Stimulated activated CD4-positive, alpha-beta T cell treated with anti-CD3 and anti-CD28 coated beads, Interleukin-15, amount 100 ng/mL, for 24 hours (primary cell): Measurements from ENCODE around the gene HEXB.
A peak's percentile ranks its signal among the peaks of the same experiment; 100 is the strongest.
"Not testable (repeated sequence)": the region's sequence is repeated elsewhere in the genome, so short reads cannot be mapped to it uniquely, and the experiment has no call there.

Experiments
- DNase-seq: peaks from one replicate; pipeline ENCODE4 v3.0.0-alpha.2; 2020

Gene HEXB

GRCh38 chr5:74660140-74660539 is 24.9 kb upstream of the HEXB start:
- DNase-seq: no peak

- DNase-seq: no peak
These were observed 24.2 kb upstream of the HEXB start for GRCh38 chr5:74660873-74661272.

- no peak for DNase-seq
These were observed 20.5 kb upstream of the HEXB start for GRCh38 chr5:74664551-74664950.

DNA sequence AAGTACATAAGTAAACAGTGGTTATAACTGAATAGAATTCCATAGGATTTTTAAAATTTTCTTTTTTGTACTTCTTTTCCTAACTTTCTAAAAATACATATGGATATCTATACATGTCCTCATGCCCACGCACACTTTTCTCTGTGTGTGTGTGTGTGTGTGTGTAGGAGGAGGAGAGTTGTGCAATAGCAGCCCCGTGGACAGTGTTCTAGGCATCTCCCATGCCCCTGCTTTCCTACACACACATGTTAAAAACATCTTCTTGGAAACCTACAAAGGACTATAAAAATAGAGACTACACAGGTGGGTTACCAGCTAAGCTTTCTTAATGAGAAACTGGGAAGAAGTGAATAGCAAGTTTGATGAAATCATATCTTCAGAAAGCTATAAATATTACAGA is 19.8 kb upstream of the HEXB start:
- DNase-seq: no peak

- DNase-seq: no peak
These were observed 19.2 kb upstream of the HEXB start for GRCh38 chr5:74665816-74666215.

DNA sequence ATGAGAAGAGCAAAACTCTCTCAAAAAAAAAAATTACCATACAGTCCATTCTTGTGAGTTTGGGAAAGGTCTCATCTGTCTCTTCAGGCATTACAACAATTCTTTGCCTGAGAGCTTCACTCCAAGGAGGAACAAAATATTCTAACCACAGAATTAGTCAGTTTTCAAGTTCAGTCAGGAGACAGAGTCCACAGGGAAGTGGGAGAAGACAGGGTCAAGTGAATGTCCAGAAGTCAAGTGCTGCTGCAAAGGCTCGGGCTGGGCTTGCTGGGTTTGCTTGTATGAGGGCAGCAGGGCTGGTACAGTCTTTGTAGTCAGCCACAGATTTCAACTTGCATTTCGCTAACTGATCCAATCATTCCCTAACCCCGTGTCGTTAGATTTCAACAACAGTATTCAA is 17.6 kb upstream of the HEXB start:
- DNase-seq: no peak

- DNase-seq: no peak
These were observed 15.2 kb upstream of the HEXB start for GRCh38 chr5:74669821-74670220.

GRCh38 chr5:74670396-74671038 is 14.5 kb upstream of the HEXB start:
- DNase-seq: no peak

DNA sequence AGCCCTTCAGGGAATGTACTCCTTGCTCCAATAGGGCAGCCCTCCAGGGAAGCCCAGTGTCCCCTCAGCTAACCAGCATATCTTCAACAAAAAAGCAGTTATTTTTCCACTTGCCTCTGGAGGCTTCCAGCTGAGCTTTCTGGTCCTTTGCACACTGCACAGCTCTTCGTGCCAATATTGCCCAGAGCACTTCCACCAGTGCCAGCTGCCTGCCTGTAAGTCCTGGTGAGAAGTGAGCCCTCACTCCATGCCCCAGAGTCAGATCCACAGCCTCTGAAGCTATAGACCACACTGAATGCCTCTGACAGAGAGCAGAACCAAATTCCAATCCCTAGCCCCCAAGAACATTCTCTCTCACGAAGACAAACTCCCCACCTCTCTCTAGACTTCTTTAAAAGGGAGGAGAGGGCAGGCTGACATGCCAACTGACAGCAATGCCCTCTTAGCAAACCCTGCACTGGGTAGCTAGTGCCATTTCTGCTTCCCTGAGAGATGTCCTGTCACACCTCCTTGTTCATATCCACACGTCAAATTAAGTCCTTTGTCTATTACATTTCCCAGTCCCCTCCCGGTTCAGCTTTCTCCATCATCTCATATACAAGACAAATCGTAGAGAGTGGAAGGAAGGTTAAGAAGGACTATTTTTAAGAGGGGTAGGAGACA is 12.7 kb upstream of the HEXB start:
- no peak for DNase-seq

GRCh38 chr5:74673011-74673790 is 11.8 kb upstream of the HEXB start:
- DNase-seq: no peak

DNA sequence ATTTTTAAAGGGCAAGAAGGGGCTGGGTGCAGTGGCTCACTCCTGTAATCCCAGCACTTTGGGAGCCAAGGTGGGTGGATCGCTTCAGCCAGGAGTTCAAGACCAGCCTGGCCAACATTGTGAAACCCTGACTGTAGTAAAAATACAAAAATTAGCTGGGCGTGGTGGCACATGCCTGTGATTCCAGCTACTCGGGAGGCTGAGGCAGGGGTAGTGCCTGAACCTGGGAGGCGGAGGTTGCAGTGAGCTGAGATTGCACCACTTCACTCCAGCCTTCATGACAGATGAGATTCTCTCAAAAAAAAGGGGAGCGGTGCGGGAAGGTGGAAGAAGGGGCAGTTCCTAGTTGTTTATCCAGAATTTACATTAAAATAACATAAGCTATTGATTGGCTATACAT is 8.6 kb upstream of the HEXB start:
- DNase-seq: not testable (repeated sequence)

- DNase-seq: not testable (repeated sequence)
These were observed 6.9 kb upstream of the HEXB start for GRCh38 chr5:74678123-74678522.

- not testable (repeated sequence) for DNase-seq
These were observed 5.7 kb upstream of the HEXB start for GRCh38 chr5:74679300-74679699.

- DNase-seq: no peak
These were observed 5.1 kb upstream of the HEXB start for GRCh38 chr5:74679966-74680365.

DNA sequence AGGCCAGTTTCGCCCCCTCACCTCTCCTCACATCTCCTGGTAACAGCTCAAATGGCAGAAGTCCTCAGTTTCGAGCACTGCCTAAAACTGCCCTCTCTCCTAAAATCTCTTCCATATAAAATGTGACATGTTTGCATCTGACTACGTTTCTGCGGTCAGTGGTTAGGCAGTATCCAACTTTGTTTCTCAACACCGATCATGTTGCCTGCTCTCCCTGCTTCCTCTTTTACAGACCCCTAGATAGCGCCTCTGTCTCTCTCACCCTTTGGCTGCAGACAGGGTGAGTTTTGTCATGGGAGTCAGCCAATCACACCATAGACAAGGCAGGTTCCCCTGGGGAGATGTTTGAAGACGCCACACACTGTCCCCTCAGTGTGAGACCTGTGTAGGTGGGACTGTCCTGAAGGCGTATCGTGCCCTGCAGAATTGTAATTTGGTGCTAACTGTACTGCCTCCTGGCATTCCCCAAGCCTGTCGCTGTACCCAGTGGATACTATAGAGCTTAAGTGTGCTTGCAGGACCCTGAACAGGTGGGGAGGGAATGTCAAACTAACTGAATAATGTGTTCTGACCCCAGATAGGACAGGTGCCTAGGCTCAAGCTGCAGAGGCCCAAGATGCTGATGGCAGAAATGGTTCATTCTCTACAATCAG is 1.1 kb downstream of the HEXB start:
- DNase-seq: peak; percentile 11

- no peak for DNase-seq
These were observed 2.1 kb downstream of the HEXB start for GRCh38 chr5:74686962-74687751.

- no peak for DNase-seq
These were observed 8.2 kb downstream of the HEXB start for GRCh38 chr5:74693191-74693590.

DNA sequence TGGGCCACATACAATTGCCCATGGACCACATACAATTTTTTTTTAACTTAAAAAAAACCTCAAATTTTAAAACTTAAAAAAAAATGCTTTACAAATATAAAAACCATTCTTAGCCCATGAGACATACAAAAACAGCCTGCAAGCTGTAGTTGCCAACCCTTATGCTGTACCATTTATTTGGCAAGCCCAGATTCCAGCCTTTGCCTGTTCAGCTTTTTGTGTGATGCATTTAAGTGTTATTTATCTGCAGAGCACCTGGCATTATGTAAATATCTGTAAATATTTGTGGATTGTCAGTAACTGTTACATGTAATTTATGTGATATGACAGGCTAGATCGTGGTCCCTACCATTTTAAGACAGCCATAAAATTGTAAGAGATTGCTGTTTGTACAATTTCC is 32.6 kb downstream of the HEXB start:
- no peak for DNase-seq

GRCh38 chr5:74722271-74722670 is 37.2 kb downstream of the HEXB start:
- no peak for DNase-seq

DNA sequence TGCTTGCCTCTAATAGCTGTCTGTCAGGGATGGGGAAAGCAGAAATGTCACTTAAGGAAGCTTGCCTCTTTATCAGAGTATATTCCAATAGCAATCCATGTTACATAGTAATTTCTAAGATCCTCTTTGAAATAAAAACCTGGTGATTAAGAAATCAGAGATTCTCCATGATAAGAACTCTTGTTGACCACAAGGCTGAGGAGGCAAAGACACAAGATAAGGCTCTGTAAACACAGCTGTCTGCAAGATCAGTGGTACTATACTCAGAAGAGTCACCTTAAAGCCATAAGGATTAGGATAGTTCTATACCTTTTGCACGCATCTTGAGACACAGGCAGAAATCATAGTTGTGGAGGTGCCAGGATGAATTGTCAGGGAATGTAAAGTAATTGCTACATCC is 40.3 kb downstream of the HEXB start:
- DNase-seq: no peak

DNA sequence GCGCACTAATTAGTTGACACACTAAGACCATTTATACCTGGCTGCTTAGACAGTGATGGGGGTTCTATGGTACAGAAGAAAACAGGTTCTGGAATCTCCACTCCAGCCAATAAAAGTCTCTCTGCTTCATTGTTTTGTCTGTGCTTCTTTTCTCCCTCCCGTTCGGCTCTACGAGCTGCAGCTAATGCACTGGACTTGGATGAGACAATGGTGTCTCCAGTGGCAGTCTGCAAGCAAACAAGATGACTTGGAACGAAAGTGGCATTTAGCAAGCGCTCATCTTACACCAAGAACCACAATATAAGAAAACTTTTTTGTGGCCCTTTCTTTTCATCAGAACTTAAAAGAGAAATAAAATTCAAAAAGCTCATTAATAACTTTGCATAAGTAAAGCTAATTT is 51.7 kb downstream of the HEXB start:
- DNase-seq: no peak

DNA sequence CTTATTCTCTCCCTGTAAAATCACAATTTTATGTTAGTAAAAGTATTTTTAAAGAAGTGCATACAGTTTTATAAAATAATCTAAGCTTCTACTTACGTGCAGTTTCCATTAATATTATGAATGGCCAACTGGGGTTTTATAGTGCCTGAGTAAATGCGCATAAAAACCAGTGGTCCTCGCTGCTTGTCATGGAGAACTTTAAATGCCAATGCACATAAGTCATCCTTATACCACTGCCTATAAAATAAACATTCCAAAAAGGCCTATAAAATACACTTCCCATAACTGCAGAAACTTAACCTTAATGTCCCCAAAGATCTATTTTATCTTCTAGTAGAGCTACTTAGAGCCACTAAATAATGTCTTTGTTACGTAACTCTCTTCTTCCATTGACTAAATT is 53.4 kb downstream of the HEXB start:
- DNase-seq: no peak

DNA sequence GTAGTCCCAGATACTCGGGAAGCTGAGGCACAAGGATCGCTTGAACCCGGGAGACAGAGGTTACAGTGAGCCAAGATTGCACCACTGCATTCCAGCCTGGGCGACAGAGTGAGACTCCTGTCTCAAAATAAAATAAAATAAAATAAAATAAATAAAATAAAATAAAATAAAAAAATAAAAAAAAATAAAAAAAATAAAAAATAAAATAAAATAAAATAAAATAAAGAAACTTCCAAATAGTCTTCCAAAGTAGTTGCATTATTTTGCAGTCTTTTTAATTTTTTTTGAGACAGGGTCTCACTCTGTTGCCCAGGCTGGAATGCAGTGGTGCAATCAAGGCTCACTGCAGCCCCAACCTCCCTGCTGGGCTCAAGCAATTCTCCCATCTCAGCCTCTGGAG is 63.7 kb downstream of the HEXB start:
- not testable (repeated sequence) for DNase-seq
